HK-2 (cell line): ENCODE results near the gene DDX25.

ENCODE experiments used
- DNase-seq: peaks from one replicate; pipeline ENCODE4 v3.0.0-alpha.2; 2018; ENCODE audit not compliant: unreplicated experiment

The DDX25 gene

GRCh38 chr11:125950696-125951651, 46.7 kb downstream of the DDX25 start:
- DNase-seq: no peak

GRCh38 chr11:125951731-125952130, 47.4 kb downstream of the DDX25 start:
- no peak for DNase-seq

GRCh38 chr11:125952559-125952958, 48.3 kb downstream of the DDX25 start:
- DNase-seq: no peak

GRCh38 chr11:125952973-125953372, 48.7 kb downstream of the DDX25 start:
- DNase-seq: no peak

GRCh38 chr11:125953401-125953935, 49.2 kb downstream of the DDX25 start:
- DNase-seq: no peak

- no peak for DNase-seq
These were observed 50.0 kb downstream of the DDX25 start for GRCh38 chr11:125954123-125954944.

- DNase-seq: no peak
These were observed 50.8 kb downstream of the DDX25 start for GRCh38 chr11:125954945-125955640.

- no peak for DNase-seq
These were observed 51.5 kb downstream of the DDX25 start for GRCh38 chr11:125955856-125956255.

GRCh38 chr11:125956391-125957134, 52.3 kb downstream of the DDX25 start:
- DNase-seq: no peak

- no peak for DNase-seq
These were observed 53.5 kb downstream of the DDX25 start for GRCh38 chr11:125957618-125958332.

- no peak for DNase-seq
These were observed 54.6 kb downstream of the DDX25 start for GRCh38 chr11:125958872-125959400.

- no peak for DNase-seq
These were observed 55.2 kb downstream of the DDX25 start for GRCh38 chr11:125959511-125959910.

GRCh38 chr11:125959931-125960330, 55.6 kb downstream of the DDX25 start:
- no peak for DNase-seq

- no peak for DNase-seq
These were observed 56.5 kb downstream of the DDX25 start for GRCh38 chr11:125960771-125961170.

GRCh38 chr11:125967515-125967914, 63.2 kb downstream of the DDX25 start:
- no peak for DNase-seq

- DNase-seq: no peak
These were observed 64.0 kb downstream of the DDX25 start for GRCh38 chr11:125968354-125968753.

GRCh38 chr11:125971618-125972017, 67.3 kb downstream of the DDX25 start:
- no peak for DNase-seq

- DNase-seq: no peak
These were observed 70.0 kb downstream of the DDX25 start for GRCh38 chr11:125974284-125974683.

GRCh38 chr11:125975634-125976033, 71.3 kb downstream of the DDX25 start:
- no peak for DNase-seq

GRCh38 chr11:125976156-125976555, 71.8 kb downstream of the DDX25 start:
- no peak for DNase-seq
